Keratinocyte (primary cell): Measurements from ENCODE around the gene FAM83C. TPM values are rescaled to one million over a fixed set of nuclear protein-coding genes. Genes with fewer than 3 reads are reported as not detected.
"Not testable (repeated sequence)": the region's sequence is repeated elsewhere in the genome, so short reads cannot be mapped to it uniquely, and the experiment has no call there.

Experiments
- DNase-seq: peaks from one replicate; pipeline ENCODE4 v3.0.0-alpha.2; 2011; ENCODE audit warnings: low read depth, missing footprints, low spot score
- FAIRE-seq: peaks from 2 replicates; lab custom pipeline; 2011; peaks lifted over from hg19 to GRCh38; lab: Jason Lieb, UNC
- H2AFZ ChIP-seq: 2 replicates; pipeline ENCODE4 v1.6.0; 2012; ENCODE audit warnings: low read length, control low read depth, inconsistent platforms; ENCODE audit not compliant: control insufficient read depth
- H3K27ac ChIP-seq: 2 replicates; pipeline ENCODE4 v1.5.1; 2011; ENCODE audit warnings: low read length; ENCODE audit not compliant: control insufficient read depth, insufficient read depth
- H3K27me3 ChIP-seq: 3 replicates; pipeline ENCODE4 v1.6.0; 2011; ENCODE audit warnings: low read length; ENCODE audit not compliant: control insufficient read depth, insufficient read depth; ENCODE audit errors: extremely low read depth
- H3K36me3 ChIP-seq, 2 experiments: 2 replicates in 1 of 2; 3 replicates in 1 of 2; pipeline ENCODE4 v1.5.1; 2011; ENCODE audit warnings: low read length in 2 of 2, mild to moderate bottlenecking in 1 of 2; ENCODE audit not compliant: control insufficient read depth in 2 of 2, insufficient read depth in 2 of 2; ENCODE audit errors: extremely low read depth in 1 of 2
- H3K4me1 ChIP-seq: 3 replicates; pipeline ENCODE4 v1.5.1; 2011; ENCODE audit warnings: low read length; ENCODE audit not compliant: control insufficient read depth, insufficient read depth; ENCODE audit errors: extremely low read depth
- H3K4me2 ChIP-seq: 3 replicates; pipeline ENCODE4 v1.6.0; 2011; ENCODE audit warnings: low read depth, low read length; ENCODE audit not compliant: control insufficient read depth, insufficient read depth; ENCODE audit errors: extremely low read depth
- H3K4me3 ChIP-seq, 3 experiments: fragments of 200-600 bp in 1 of 3; sonication (generic) in 1 of 3; 2 replicates in 2 of 3; 3 replicates in 1 of 3; pipeline ENCODE4 v1.5.1; 2011 to 2016; ENCODE audit warnings: low read length in 3 of 3, mild to moderate bottlenecking in 3 of 3, control low read depth in 2 of 3, inconsistent platforms in 1 of 3, low read depth in 1 of 3, mixed read lengths in 1 of 3, mixed run types in 1 of 3, moderate library complexity in 1 of 3; ENCODE audit not compliant: control insufficient read depth in 2 of 3, insufficient read depth in 2 of 3; ENCODE audit errors: extremely low read depth in 1 of 3
- H3K79me2 ChIP-seq: 2 replicates; pipeline ENCODE4 v1.6.0; 2012; ENCODE audit warnings: low read length; ENCODE audit not compliant: control insufficient read depth, insufficient read depth
- H3K9ac ChIP-seq: 3 replicates; pipeline ENCODE4 v1.6.0; 2011; ENCODE audit warnings: low read length; ENCODE audit not compliant: control insufficient read depth, insufficient read depth; ENCODE audit errors: extremely low read depth
- H3K9me1 ChIP-seq: 3 replicates; pipeline ENCODE4 v1.6.0; 2011; ENCODE audit warnings: low read length; ENCODE audit not compliant: control insufficient read depth, insufficient read depth; ENCODE audit errors: extremely low read depth
- H3K9me3 ChIP-seq: 2 replicates; pipeline ENCODE4 v1.5.1; 2012; ENCODE audit warnings: low read depth, low read length; ENCODE audit not compliant: control insufficient read depth
- H4K20me1 ChIP-seq: 3 replicates; pipeline ENCODE4 v1.6.0; 2011; ENCODE audit warnings: low read length; ENCODE audit not compliant: control insufficient read depth, insufficient read depth; ENCODE audit errors: extremely low read depth
- CTCF ChIP-seq, 3 experiments: IDR thresholded peaks in 1 of 3; conservative IDR thresholded peaks in 1 of 3; optimal IDR thresholded peaks in 1 of 3; 2 replicates in 2 of 3; 3 replicates in 1 of 3; pipeline versions ENCODE3 to v1.5.1; 2011; ENCODE audit warnings: low read length in 3 of 3, mild to moderate bottlenecking in 3 of 3, moderate library complexity in 2 of 3, control low read depth in 1 of 3, inconsistent platforms in 1 of 3; ENCODE audit not compliant: insufficient read depth in 2 of 3; ENCODE audit errors: extremely low read depth in 1 of 3
- EZH2 ChIP-seq: IDR thresholded peaks from one replicate; pipeline ENCODE4 v1.6.1; 2012; ENCODE audit warnings: inconsistent platforms, mild to moderate bottlenecking, low read length, moderate library complexity
- dilution Hi-C: fragments of 300-500 bp; cut with MboI; formaldehyde crosslinking; loops from one replicate; pipeline ENCODE4 v1.7.0; 2020; ENCODE audit warnings: low sequenced_read_pairs; ENCODE audit not compliant: extremely low pct_ligation_motif_present
- polyA plus RNA-seq, 5 experiments: library from polyadenylated mRNA; depleted of rRNA in 3 of 5; stranded (reverse) in 3 of 5; stranded (forward) in 1 of 5; unstranded in 1 of 5; fragments of >200 nt; gene quantifications; 1 replicate in 1 of 5; 2 replicates in 3 of 5; 3 replicates in 1 of 5; pipeline versions ENCODE4 v1.2.1 to v1.2.3, GENCODE V29; 2011 to 2012; ENCODE audit warnings: missing spikeins in 2 of 5, low read depth in 1 of 5, low replicate concordance in 1 of 5

Gene FAM83C
- polyA plus RNA-seq, 1 donor (not counting 4 experiments of a cell fraction or from before 2014, with no cell fraction given), result 12.4 TPM

- H2AFZ ChIP-seq, result no peak overlapping the region
- no peak overlapping the region for H3K4me2 ChIP-seq
- H3K9ac ChIP-seq, result no peak overlapping the region
- no peaks in the 10 kb centered on the region for H3K79me2 ChIP-seq
- DNase-seq, result no peak
- peak in 1 of 3 experiments; percentile 46 for TF ChIP-seq CTCF (optimal IDR thresholded peaks at IDR 0.05 in 1 of 3, IDR thresholded peaks at IDR 0.05 in 1 of 3, conservative IDR thresholded peaks at IDR 0.05 in 1 of 3; ENCODE audit: extremely low read depth in 1 of 3, insufficient read depth in 2 of 3, low read length in 3 of 3)
- no peak for TF ChIP-seq EZH2
- no peaks in the 10 kb centered on the region for H3K27me3 ChIP-seq
- no peak overlapping the region for H3K27ac ChIP-seq
- H3K9me3 ChIP-seq, result no peaks in the 10 kb centered on the region
- peaks cover 0 to 12% of the 10 kb centered on the region in 2 experiments for H3K36me3 ChIP-seq
- FAIRE-seq, result no peak
- H4K20me1 ChIP-seq, result no peaks in the 10 kb centered on the region
- H3K4me1 ChIP-seq, result no peaks in the 10 kb centered on the region
- dilution Hi-C loops, result loop anchor here (5.0 kb wide), 1 partner anchor 72 kb away; no protein-coding TSS in a partner anchor
- no peaks in the 10 kb centered on the region for H3K9me1 ChIP-seq
- no peak overlapping the region for H3K4me3 ChIP-seq
Observed at GRCh38 chr20:35264755-35265154, 27.5 kb downstream of the FAM83C start.

GRCh38 chr20:35263532-35264341 lies 28.5 kb downstream of the FAM83C start:
- DNase-seq, result no peak
- no peak for FAIRE-seq
- H3K36me3 ChIP-seq, result peaks cover 0 to 12% of the 10 kb centered on the region in 2 experiments

GRCh38 chr20:35262731-35263531 lies 29.3 kb downstream of the FAM83C start:
- H3K27ac ChIP-seq, H3K9me3 ChIP-seq, FAIRE-seq, H3K9me1 ChIP-seq, H3K27me3 ChIP-seq, H3K4me1 ChIP-seq, H3K9ac ChIP-seq, H2AFZ ChIP-seq, H3K79me2 ChIP-seq, H3K4me2 ChIP-seq, DNase-seq, H4K20me1 ChIP-seq, H3K4me3 ChIP-seq: not testable (repeated sequence)
- H3K36me3 ChIP-seq, result peaks cover 0 to 10% of the 10 kb centered on the region in 2 experiments
- dilution Hi-C loops, result loop anchor here (5.0 kb wide), 1 partner anchor 71 kb away; no protein-coding TSS in a partner anchor

More at GRCh38 chr20:35263532-35264341, 28.5 kb downstream of the FAM83C start:
- Histone ChIP-seq H3K4me1 (no peaks in the 10 kb centered on the region), H3K9me1 (no peaks in the 10 kb centered on the region), H3K4me2 (no peak overlapping the region), H4K20me1 (no peaks in the 10 kb centered on the region), H3K9me3 (no peaks in the 10 kb centered on the region), H3K27me3 (no peaks in the 10 kb centered on the region), H2AFZ (no peak overlapping the region), H3K79me2 (no peaks in the 10 kb centered on the region), H3K27ac (no peak overlapping the region), H3K9ac (no peak overlapping the region), H3K4me3 (no peak overlapping the region)
- TF ChIP-seq CTCF (optimal IDR thresholded peaks at IDR 0.05 in 1 of 3, IDR thresholded peaks at IDR 0.05 in 1 of 3, conservative IDR thresholded peaks at IDR 0.05 in 1 of 3; ENCODE audit: extremely low read depth in 1 of 3, insufficient read depth in 2 of 3, low read length in 3 of 3) (no peak), EZH2 (no peak)
- dilution Hi-C loops, result loop anchor here (5.0 kb wide), 1 partner anchor 71 kb away; no protein-coding TSS in a partner anchor
